H7 (cell line): ENCODE results near the gene TDO2. TPM values are rescaled to one million over a fixed set of nuclear protein-coding genes. Genes with fewer than 3 reads are reported as not detected.
"Not testable (repeated sequence)": the region's sequence is repeated elsewhere in the genome, so short reads cannot be mapped to it uniquely, and the experiment has no call there.

Experiments
- DNase-seq: peaks from one replicate; pipeline ENCODE4 v3.0.0; 2012
- H3K27me3 ChIP-seq: 2 replicates; pipeline ENCODE4 v1.6.0; 2011; ENCODE audit warnings: mild to moderate bottlenecking, low read length; ENCODE audit not compliant: control insufficient read depth, insufficient read depth
- H3K36me3 ChIP-seq: replicated peaks from 2 replicates; pipeline ENCODE4 v1.5.1; 2011; ENCODE audit warnings: low read length; ENCODE audit not compliant: control insufficient read depth, insufficient read depth
- H3K4me3 ChIP-seq: 2 replicates; pipeline ENCODE4 v1.5.1; 2011; ENCODE audit warnings: low read depth, mild to moderate bottlenecking, control low read depth, low read length, moderate library complexity; ENCODE audit not compliant: insufficient read depth
- total RNA-seq: library from RNA; depleted of rRNA; stranded (reverse); fragments of >200 nt; shearing (Covaris generic); gene quantifications from 2 replicates; pipeline ENCODE4 v1.2.3, GENCODE V29; 2014

TDO2 gene
- total RNA-seq, 1 experiment from 2014 or later, result not detected

DNA sequence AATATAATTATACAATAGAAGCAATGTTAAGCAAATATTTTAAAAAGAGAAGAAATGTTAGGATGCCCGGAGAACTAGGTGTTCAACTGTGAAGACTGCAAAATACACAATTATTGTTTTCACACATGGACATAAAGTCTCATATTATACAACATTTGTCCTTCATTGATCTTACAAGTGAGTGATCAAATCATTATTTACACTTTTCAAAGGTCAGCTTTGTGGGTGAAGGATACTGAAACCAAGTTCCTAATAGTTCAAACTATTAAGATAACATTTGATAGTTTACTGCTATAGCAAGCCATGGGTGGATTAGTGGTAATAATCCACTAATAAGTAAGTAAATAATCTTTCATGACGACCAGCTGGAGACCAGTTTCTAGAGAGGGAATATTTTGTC is 26.8 kb downstream of the TDO2 start:
- DNase-seq, result no peak
- Histone ChIP-seq H3K4me3 (no peak overlapping the region), H3K27me3 (no peaks in the 10 kb centered on the region), H3K36me3 (no peaks in the 10 kb centered on the region)

DNA sequence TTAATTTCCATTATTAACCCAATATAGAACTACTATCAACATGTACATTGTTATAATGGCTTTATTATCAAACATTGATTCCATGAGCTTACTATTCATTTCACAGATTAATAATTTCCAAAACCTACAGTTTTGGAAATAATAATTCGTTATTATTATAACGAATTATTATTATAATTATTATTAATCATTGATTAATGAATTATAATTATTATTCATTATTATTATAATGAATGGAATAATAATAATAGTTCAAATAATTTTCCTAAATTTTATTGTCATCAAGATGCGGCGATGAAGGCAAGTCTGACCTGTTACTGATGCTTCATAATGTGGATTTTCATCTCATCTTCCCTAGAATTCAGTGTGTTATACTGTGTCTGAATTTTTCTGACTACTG is 28.1 kb downstream of the TDO2 start:
- no peaks in the 10 kb centered on the region for H3K36me3 ChIP-seq
- no peak for DNase-seq
- no peak overlapping the region for H3K4me3 ChIP-seq
- no peaks in the 10 kb centered on the region for H3K27me3 ChIP-seq

DNA sequence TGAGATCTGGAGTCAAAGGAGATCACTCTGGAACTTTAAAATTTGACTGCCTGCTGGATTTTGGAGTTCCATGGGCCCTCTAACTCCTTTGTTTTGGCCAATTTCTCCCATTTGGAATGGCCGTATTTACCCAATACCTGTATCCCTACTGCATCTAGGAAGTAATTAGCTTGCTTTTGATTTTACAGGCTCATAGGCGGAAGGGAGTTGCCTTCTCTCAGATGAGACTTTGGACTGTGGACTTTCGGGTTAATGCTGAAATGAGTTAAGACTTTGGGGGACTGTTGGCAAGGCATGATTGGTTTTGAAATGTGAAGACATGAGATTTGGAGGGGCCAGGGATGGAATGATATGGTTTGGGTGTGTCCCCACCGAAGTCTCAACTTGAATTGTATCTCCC is 31.1 kb downstream of the TDO2 start:
- not testable (repeated sequence) for H3K4me3 ChIP-seq, H3K36me3 ChIP-seq, H3K27me3 ChIP-seq, DNase-seq

DNA sequence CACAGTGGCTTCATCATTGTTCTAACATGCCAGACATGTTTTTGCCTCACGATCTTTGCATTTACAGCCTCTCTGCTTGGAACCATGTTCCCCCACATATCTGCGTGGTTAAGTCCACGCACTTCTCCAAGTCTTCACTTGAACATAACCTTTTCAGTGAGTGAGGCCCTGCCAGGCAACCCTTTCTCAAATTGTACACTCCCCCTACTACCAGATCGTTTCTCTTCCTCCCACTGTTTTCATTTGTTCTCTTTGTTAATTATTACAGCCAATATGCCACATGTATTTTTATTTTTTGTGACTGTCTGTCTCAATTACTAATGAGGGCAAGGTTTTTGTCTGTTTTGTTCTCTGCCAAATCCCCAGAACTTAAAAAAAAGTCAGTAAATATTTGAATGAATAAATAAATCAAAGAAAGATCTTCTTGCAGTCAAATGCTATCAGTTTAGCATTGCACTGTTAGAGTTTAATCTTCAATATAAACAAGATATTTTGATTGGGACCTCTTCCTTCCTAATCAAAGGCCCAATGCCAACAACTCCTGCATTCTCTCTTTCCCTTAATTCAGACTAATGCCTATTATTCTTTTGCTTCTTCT is 32.0 kb downstream of the TDO2 start:
- H3K4me3 ChIP-seq, result no peak overlapping the region
- H3K36me3 ChIP-seq, result no peaks in the 10 kb centered on the region
- DNase-seq, result no peak
- H3K27me3 ChIP-seq, result no peaks in the 10 kb centered on the region

DNA sequence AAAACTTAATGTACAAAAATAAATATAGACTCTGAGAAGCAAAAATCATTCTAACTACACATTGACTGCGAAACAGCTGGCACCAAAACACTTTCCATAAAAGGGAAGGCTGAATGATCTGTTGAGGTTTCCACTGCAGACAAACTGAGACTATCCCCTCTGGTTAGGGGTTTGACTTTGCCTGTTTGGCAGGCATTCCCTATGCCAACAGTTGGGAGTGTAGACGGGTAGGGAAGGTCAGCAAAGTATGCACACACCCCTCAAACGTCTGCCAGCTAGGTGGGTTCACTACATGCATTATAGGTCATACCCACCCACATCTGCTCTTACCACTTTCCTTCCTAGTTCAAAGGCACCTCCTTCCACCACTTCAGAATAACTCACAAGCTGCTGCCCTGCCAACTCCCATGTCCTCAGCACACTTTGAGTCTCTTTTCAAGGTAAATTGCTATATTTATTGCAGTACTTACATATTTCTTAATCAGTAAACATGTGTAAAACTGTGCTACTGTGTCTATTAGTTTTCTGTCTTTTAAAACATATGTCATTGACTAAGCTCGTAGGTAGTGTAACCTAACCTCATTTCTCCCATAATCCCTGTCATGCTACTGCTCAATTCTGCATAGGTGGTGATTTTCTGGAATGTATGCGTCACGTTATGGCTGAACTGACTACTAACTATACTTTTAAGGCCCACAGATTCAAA is 37.7 kb downstream of the TDO2 start:
- DNase-seq, result no peak
- Histone ChIP-seq H3K36me3 (no peaks in the 10 kb centered on the region), H3K4me3 (no peak overlapping the region), H3K27me3 (no peaks in the 10 kb centered on the region)

DNA sequence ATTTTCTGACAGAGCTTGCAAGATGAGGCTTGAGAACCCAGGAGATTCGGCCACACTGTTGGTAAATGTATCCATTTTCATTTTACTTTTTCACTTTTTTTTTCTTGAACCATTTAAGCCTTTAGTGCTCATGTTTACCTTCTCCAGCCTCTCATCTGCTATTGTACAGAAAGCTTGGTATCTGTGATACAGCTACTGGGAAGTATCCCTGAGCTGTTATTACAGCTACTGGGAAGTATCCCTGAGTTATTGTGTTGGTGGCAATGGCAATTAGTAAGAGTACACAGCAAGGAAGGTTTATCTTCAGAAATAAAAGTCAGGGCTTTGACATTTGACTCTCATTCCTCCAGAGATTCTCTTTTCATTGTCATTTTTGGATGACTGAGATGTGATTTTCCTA is 38.3 kb downstream of the TDO2 start:
- no peaks in the 10 kb centered on the region for H3K27me3 ChIP-seq
- no peaks in the 10 kb centered on the region for H3K36me3 ChIP-seq
- no peak overlapping the region for H3K4me3 ChIP-seq
- no peak for DNase-seq

DNA sequence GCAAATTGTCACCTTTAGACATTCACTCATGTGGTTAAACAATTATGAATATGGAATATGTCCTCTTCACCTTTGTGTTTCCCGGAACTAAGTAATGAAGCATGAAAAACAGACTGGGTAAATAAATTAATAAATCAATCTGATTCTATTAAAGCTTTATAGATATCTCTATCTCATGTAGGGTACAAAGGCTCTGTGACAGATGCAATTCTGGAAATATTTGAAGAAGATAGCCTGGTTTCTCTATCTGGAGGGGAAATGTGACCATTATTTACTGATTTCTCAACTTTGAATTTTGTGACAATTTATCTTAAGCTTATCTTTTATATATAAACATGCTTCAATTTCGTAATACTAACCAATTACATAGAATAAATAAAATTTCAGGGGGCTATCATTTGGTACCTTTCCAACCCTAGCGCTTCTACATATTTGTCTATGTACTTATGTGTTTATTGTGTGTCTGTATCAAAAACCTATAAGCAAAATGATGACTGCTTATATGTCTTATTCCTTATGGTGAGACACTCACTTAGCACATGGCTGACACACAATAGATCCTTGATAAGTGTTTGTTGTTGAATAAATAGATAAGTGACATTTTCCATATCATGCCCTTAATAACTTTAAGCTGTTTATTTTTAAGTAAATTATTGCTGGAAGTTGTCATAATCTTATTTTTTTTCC is 40.3 kb downstream of the TDO2 start:
- H3K4me3 ChIP-seq, result no peak overlapping the region
- no peaks in the 10 kb centered on the region for H3K27me3 ChIP-seq
- H3K36me3 ChIP-seq, result no peaks in the 10 kb centered on the region
- no peak for DNase-seq

DNA sequence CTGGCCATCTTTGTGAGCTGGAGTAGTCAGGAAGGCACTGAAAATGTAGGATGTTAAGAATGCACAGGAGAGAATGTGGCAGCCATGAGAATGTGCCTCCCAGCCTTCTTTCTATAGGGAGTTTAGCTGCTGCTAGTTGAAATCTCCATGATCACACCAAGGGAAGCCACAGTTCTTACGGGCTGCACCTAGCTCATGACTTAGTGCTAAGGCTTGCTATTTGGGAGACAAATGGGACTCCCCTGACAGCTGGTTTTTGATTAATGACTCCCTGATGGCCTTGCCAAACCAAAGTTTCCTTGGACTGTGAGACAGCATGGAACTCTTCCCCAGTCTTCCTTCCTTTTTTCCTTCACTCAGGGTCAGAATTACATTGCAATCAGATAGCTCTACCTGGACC is 41.0 kb downstream of the TDO2 start:
- no peaks in the 10 kb centered on the region for H3K36me3 ChIP-seq
- no peak for DNase-seq
- H3K4me3 ChIP-seq, result no peak overlapping the region
- no peaks in the 10 kb centered on the region for H3K27me3 ChIP-seq

DNA sequence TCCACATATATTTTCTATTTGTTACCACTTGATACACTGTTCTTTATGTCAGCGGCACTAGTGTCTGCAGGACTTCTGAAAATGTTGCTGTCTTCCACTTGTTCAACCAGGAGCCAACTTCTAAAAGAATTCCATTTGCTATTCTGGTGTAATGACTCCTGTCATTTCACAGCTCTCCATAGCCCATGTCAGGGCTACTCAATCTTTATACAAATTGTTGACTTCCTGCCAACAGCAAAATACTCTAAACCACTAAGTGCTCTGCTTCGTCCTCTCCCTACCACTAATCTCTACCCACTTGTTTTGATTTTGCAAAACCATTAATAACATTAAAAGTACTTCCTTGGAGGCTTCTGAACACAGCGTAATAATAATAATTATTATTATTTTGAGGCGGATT is 43.0 kb downstream of the TDO2 start:
- Histone ChIP-seq H3K36me3 (no peaks in the 10 kb centered on the region), H3K4me3 (no peak overlapping the region), H3K27me3 (no peaks in the 10 kb centered on the region)
- DNase-seq, result no peak

DNA sequence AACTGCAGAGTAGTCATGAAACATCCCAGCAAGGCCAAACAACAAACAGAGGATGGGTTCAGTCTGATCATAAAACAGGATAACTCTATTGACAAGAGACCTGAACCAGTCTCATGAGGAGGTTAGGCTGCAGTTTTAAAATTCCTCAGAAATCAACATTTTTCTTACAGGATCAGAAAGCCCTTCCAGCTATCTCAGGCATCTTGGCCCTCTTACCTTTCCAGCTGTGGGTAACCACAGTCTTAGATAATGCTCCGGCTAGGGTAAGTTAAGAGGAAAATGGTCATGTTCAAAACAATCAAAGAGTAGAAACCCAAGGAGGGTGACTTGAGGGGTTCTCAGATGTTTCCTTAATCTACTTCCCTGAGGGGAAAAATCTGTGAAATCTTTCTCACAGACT is 45.0 kb downstream of the TDO2 start:
- no peak for DNase-seq
- Histone ChIP-seq H3K27me3 (no peaks in the 10 kb centered on the region), H3K36me3 (no peaks in the 10 kb centered on the region), H3K4me3 (no peak overlapping the region)

DNA sequence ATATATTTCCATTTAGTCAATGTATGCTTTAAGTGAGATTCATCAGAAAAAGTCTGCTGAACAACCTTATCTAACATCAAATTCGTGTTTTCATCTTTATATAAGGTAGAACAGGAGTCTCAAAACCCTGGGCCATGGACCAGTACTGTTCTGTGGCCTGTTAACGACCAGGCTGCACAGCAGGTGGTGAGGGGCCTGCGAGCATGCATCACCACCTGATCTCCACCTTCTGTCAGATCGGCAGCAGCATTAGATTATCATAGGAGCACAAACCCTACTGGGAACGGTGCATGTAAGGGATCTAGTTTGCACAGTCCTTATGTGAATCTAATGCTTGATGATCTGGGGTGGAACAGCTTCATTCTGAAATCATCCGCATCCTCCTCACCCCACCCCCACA is 47.0 kb downstream of the TDO2 start:
- DNase-seq, result no peak
- no peaks in the 10 kb centered on the region; the same call in 1 of the 2 replicates for H3K27me3 ChIP-seq
- H3K36me3 ChIP-seq, result no peaks in the 10 kb centered on the region
- no peak overlapping the region for H3K4me3 ChIP-seq

DNA sequence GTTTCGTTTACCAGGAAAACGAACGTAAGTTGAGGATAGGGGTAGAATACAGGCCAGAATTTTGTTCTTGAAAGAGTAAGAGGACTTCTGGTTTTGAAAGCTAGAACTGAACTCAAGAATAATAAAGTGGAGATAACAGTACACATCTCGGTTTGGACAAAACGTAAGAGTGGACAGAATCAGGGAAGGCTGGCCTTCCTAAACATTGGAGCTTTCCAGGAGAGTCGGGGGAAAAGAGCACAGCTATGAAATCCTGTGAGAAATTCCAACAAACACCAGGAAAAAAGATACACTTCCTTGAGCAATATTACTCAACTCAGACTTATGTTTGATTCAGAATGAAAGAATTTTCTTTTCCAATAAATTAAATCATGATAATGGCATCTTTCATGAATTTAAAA is 49.0 kb downstream of the TDO2 start:
- DNase-seq, result no peak
- no peaks in the 10 kb centered on the region for H3K36me3 ChIP-seq
- no peak overlapping the region for H3K4me3 ChIP-seq
- H3K27me3 ChIP-seq, result no peaks in the 10 kb centered on the region; the same call in 1 of the 2 replicates

DNA sequence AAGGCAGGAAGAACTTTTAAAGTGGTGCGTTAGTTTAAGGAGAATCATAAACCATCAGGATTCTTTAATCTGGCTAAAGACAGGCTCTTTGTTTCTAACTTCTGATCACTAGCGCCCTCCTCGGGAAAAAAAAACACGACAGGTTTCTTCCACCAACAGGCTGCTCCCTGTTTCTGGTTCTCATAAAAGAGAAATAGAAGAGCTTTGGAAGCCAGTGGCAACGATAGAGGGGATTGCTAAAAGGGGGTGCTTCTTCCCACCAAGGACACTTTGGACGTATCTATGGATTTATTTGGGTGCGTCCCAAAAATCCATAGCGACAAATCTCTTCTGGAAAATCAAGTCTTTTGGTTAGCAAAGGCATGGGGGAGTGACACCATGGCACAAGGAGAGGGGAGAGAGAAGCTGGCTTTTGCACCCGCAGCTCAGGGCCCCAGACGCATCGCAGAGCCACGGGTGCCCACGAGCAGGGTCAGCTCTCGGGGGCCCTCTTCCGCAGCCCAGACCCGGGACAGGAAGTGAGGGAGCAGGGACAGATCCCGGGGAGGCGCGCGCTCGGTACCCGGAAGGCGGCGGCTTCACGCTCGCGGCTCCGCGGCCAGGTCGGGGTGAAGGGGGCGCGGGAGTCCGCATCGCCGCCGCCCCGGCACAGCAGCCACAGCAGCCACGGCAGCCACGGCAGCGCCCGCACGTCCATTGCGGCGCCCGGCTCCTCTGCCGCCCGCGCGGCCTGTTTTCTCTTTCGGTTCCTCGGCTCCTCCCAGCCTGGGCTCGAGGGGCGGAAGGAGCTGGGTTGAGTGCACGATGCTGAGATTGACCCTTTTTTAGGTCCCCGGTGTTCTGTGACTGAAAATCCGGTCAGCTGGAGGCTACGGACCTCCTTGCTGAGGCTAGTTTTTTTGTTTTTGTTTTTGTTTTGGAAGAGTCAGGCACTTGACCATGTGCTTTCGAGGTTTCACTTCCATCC is 49.9 kb downstream of the TDO2 start, which contains the start of gene CTSO:
TSS of gene CTSO (minus strand) at position 716 of the 967 bp plus-strand sequence. CDS start at position 697, 19 bp downstream.
- Histone ChIP-seq H3K4me3 (peak within 1 kb of the TSS; percentile 43), H3K27me3 (no peaks in the 10 kb centered on the region; the same call in 1 of the 2 replicates)

DNA sequence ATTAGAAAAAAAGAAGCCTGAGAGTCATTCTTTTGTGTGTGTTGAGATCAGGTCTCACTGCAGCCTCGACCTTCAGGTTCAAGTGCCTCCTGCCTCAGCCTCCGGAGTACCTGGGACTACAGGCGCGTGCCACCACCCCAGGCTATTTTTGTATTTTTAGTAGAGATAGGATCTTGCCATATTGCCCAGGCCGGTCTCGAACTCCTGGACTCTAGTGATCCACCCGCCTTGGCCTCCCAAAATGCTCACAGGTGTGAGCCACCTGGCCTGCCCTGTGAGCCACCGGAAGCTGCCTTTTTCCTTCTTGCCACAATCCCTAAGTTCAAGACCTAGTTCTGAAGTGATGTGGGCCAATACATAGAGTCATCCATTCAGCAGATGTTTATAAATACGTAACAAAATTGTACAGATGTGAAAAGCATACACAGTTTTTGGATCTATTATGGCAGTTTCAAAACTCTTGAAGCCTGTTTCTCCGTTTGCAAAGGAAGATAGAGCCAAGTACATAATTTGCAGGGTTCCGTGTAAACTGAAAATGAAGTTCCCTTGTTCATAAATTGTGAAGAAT is 50.7 kb downstream of the TDO2 start:
- Histone ChIP-seq H3K4me3 (peak overlapping the region; percentile 43), H3K27me3 (no peaks in the 10 kb centered on the region; the same call in 1 of the 2 replicates), H3K36me3 (no peaks in the 10 kb centered on the region)
- DNase-seq, result no peak

More for the DNA sequence above, 49.9 kb downstream of the TDO2 start, which contains the start of gene CTSO:
- peak; percentile 78 for DNase-seq
- no peaks in the 10 kb centered on the region for H3K36me3 ChIP-seq
